ELR (cell line): ENCODE results near the gene PCSK4.
A peak's percentile ranks its signal among the peaks of the same experiment; 100 is the strongest.

Experiments
- DNase-seq: peaks from one replicate; pipeline ENCODE4 v3.0.0-alpha.2; 2015; ENCODE audit warnings: low read depth

Gene PCSK4

GRCh38 chr19:1470305-1471009 lies 19.7 kb downstream of the PCSK4 start:
- peak; percentile 34 for DNase-seq

DNA sequence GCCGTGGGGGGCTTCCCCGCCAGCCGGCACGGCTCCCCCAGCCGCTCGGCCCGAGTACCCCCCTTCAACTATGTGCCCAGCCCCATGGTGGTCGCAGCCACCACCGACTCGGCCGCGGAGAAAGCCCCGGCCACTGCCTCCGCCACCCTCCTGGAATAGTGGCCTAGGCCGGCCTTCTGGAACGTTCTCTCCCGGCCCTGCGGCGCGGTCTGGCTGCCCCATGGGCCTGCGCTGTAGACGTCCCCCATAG lies 20.2 kb downstream of the PCSK4 start:
- no peak for DNase-seq

GRCh38 chr19:1469255-1470054 lies 20.7 kb downstream of the PCSK4 start:
- peak; percentile 44 for DNase-seq

DNA sequence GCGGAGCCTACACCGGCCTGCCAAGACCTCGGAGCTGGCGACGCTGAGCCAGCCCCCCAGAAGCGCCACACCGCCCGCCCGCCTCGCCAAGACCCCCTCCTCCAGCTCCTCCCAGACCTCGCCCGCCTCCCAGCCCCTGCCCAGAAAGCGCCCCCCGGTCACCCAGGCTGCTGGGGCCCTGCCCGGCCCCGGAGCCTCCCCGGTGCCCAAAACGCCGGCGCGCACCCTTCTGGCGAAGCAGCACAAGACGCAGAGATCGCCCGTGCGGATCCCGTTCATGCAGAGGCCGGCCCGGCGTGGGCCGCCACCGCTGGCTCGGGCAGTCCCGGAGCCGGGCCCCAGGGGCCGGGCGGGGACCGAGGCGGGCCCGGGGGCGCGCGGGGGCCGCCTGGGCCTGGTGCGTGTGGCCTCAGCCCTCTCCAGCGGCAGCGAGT lies 21.3 kb downstream of the PCSK4 start:
- DNase-seq: peak; percentile 54

- DNase-seq: no peak
Measured at GRCh38 chr19:1468274-1468820, 21.8 kb downstream of the PCSK4 start.

GRCh38 chr19:1467490-1468273 lies 22.5 kb downstream of the PCSK4 start:
- DNase-seq: no peak

- no peak for DNase-seq
Measured at GRCh38 chr19:1467215-1467489, 23.0 kb downstream of the PCSK4 start.

DNA sequence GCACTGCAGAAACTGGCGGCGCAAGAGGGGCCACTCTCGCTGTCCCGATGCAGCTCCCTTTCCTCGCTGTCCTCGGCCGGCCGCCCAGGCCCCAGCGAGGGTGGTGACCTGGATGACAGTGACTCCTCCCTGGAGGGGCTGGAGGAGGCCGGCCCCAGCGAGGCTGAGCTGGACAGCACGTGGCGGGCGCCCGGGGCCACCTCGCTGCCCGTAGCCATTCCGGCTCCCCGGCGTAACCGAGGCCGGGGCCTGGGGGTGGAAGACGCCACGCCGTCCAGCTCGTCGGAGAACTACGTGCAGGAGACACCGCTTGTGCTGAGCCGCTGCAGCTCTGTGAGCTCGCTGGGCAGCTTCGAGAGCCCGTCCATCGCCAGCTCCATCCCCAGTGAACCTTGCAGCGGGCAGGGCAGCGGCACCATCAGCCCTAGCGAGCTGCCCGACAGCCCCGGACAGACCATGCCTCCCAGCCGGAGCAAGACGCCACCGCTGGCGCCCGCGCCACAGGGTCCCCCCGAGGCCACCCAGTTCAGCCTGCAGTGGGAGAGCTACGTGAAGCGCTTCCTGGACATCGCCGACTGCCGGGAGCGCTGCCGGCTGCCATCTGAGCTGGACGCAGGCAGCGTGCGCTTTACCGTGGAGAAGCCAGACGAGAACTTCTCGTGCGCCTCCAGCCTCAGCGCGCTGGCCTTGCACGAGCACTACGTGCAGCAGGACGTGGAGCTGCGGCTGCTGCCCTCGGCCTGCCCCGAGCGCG lies 23.5 kb downstream of the PCSK4 start:
- DNase-seq: no peak

DNA sequence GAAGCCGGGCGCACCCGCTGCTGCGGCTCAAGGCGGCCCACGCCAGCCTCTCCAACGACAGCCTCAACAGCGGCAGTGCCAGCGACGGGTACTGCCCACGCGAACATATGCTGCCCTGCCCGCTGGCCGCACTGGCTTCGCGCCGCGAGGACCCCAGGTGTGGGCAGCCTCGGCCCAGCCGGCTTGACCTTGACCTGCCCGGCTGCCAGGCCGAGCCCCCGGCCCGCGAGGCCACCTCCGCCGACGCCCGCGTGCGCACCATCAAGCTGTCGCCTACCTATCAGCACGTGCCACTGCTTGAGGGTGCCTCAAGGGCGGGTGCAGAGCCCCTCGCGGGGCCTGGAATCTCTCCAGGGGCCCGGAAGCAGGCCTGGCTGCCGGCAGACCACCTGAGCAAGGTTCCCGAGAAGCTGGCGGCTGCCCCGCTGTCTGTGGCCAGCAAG lies 24.1 kb downstream of the PCSK4 start:
- no peak for DNase-seq

DNA sequence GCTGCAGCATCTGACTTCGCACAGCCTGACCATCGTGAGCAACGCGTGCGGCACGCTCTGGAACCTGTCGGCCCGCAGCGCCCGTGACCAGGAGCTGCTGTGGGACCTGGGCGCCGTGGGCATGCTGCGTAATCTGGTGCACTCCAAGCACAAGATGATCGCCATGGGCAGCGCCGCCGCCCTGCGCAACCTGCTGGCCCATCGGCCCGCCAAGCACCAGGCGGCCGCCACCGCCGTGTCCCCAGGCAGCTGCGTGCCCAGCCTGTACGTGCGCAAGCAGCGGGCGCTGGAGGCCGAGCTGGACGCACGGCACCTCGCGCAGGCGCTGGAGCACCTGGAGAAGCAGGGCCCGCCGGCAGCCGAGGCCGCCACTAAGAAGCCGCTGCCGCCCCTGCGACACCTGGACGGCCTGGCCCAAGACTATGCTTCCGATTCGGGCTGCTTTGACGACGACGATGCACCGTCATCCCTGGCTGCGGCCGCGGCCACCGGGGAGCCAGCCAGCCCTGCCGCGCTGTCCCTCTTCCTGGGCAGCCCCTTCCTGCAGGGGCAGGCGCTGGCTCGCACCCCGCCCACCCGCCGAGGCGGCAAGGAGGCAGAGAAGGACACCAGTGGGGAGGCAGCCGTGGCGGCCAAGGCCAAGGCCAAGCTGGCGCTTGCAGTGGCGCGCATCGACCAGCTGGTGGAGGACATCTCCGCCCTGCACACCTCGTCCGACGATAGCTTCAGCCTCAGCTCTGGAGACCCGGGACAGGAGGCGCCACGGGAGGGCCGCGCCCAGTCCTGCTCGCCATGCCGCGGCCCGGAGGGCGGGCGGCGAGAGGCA lies 24.7 kb downstream of the PCSK4 start:
- DNase-seq: peak; percentile 56

DNA sequence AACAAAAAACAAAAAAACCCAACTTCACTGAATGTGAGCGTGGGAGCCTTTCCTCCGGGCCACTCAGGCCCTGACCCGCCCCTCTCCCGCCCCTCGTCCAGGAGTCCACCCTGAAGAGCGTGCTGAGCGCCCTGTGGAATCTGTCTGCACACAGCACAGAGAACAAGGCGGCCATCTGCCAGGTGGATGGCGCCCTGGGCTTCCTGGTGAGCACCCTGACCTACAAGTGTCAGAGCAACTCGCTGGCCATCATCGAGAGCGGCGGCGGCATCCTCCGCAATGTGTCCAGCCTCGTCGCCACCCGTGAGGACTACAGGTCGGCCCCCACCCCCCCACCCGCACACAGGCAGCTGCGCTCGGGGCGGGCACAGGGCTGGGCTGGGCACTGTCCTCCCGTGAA lies 28.3 kb downstream of the PCSK4 start:
- no peak for DNase-seq

DNA sequence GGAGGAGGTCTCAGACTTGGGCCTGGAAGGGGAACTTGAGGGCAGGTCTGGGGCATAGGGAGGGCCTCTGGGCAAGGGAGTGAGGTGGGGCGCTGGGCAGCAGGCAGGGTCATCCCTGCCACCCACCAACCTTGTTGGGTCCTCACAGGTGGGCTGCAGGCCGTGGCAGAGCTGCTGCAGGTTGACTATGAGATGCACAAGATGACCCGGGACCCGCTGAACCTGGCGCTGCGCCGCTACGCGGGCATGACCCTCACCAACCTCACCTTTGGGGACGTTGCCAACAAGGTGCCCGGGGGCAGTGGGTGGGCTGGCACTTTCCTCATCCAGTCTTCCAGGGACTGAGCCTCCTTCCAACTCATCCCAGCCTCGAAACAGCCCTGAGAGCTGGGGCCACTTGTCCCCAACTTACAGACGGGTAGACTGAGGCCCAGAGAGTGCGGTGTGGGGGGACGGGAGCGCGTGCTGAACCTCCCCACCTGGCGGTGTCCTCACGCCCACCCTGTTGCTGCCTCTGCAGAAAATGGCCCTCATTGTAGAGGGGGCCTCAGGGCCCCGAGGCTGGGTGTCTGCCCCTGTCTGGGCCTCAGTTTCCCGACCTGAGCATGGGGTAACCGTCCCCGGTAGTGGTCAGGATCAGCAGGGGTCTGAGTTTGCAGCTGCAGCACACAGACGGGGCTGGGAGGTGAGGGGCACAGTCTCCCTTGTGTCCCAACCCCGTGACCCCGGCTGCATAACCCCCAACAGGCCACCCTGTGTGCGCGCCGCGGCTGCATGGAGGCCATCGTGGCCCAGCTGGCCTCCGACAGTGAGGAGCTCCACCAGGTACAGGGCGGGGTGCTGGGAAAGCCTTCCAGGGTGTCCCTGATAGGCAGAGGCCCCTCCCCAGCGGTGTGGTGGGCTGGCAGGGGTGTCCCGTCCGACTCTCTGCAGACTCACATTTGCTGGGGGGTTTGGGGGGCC lies 29.8 kb downstream of the PCSK4 start:
- no peak for DNase-seq

GRCh38 chr19:1459479-1459878 lies 30.7 kb downstream of the PCSK4 start:
- no peak for DNase-seq

GRCh38 chr19:1457892-1458291 lies 32.3 kb downstream of the PCSK4 start:
- no peak for DNase-seq

- DNase-seq: peak; percentile 40
Measured at GRCh38 chr19:1457031-1457739, 33.0 kb downstream of the PCSK4 start.

GRCh38 chr19:1456121-1456900 lies 33.8 kb downstream of the PCSK4 start:
- no peak for DNase-seq

DNA sequence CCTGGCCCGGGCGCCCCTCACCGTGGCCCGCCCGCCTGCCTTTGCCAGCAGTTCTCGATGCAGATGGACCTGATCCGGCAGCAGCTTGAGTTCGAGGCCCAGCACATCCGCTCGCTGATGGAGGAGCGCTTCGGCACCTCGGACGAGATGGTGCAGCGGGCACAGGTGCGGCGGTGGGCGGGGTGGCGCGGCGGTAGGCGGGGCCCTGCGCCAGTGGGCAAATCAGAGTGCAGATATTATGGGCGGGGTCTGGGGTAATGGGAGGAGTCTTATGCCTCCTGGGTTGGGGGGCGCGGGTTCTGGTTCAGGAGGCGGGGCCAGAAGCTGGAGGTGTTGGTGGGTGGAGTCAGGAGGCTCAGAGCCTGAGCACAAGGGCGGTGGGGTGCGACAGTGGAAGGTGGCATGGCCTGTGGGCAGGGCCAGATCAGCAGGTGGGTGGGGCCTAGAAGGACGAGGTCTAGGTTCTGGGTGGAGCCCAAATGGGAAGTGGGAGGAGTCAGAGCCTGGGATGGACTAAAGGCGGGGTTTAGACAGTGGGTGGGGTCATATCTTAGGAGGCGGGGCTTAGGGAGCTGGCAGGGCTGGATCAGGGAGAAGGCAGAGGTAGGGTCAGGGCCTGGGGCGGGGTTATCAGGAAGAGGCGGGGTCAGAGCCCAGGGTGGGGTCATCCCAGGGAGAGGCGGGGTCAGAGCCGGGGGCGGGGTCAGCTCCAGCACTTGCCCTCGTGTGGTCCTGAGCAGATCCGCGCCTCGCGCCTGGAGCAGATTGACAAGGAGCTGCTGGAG lies 34.6 kb downstream of the PCSK4 start:
- DNase-seq: peak; percentile 76

DNA sequence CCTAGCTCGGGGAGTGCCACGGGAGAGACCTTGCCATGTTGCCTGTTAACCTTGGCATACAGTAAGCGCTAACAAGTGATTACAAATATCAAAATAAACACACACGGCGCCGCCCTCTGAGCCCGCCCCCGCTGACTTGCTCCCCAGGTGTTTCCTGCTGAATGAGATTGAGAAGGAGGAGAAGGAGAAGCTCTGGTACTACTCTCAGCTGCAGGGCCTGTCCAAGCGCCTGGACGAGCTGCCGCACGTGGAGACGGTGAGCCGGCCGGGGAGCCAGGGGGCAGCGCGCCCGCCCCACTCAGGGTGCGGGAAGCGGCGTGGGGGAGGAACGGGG lies 35.2 kb downstream of the PCSK4 start:
- no peak for DNase-seq
